Sigmoid colon (tissue), 7 donors: ENCODE measurements around the gene ST8SIA2. TPM values are rescaled to one million over a fixed set of nuclear protein-coding genes. Genes with fewer than 3 reads are reported as not detected.

Experiments
- DNase-seq: peaks from one replicate; pipeline ENCODE4 v3.0.0-alpha.2; 2019
- H3K27ac ChIP-seq, 4 donors: fragments of 200-600 bp; sonication (generic); one replicate each; pipeline ENCODE4 v1.5.1; 2016 to 2019; ENCODE audit warnings: mild to moderate bottlenecking in 1 of 4
- H3K27me3 ChIP-seq, 3 donors: fragments of 200-600 bp; sonication (generic); one replicate each; pipeline ENCODE4 v1.5.1; 2019; ENCODE audit warnings: mild to moderate bottlenecking in 1 of 3
- H3K36me3 ChIP-seq, 4 donors: fragments of 200-600 bp; sonication (generic); one replicate each; pipeline ENCODE4 v1.5.1; 2016 to 2019
- H3K4me1 ChIP-seq, 4 donors: fragments of 200-600 bp; sonication (generic); one replicate each; pipeline ENCODE4 v1.5.1; 2017 to 2019
- H3K4me3 ChIP-seq, 4 donors: fragments of 200-600 bp; sonication (generic); one replicate each; pipeline ENCODE4 v1.5.1; 2017 to 2019; ENCODE audit warnings: mild to moderate bottlenecking in 2 of 4, moderate library complexity in 1 of 4
- H3K9me3 ChIP-seq, 4 donors: fragments of 200-600 bp in 3 of 4; sonication (generic) in 3 of 4; one replicate each; pipeline versions ENCODE4 v1.5.1 to v1.6.1; 2013 to 2019
- CTCF ChIP-seq, 4 experiments: fragments of 450-650 bp in 3 of 4; fragments of 200-600 bp in 1 of 4; IDR thresholded peaks; one replicate each; pipeline ENCODE4 v1.5.1; 2016 to 2019; ENCODE audit warnings: antibody characterized with exemption in 4 of 4, mild to moderate bottlenecking in 3 of 4, moderate library complexity in 2 of 4
- EP300 ChIP-seq, 4 donors: sonication (generic); formaldehyde crosslinking; IDR thresholded peaks; one replicate each; pipeline ENCODE4 v1.6.1; 2017; ENCODE audit warnings: antibody characterized with exemption in 4 of 4
- POLR2A ChIP-seq, 2 donors: fragments of 450-650 bp; IDR thresholded peaks; one replicate each; pipeline ENCODE4 v1.6.1; 2016; ENCODE audit warnings: antibody characterized with exemption in 2 of 2, mild to moderate bottlenecking in 2 of 2, moderate library complexity in 2 of 2
- POLR2AphosphoS5 ChIP-seq, 4 donors: sonication (generic); formaldehyde crosslinking; IDR thresholded peaks; one replicate each; pipeline ENCODE4 v1.6.1; 2017; ENCODE audit warnings: antibody characterized with exemption in 4 of 4
- WGBS, 2 donors: extraction: QIAGEN DNeasy Blood & Tissue Kit; methylation state at CpG; one replicate each; pipeline ENCODE4 v1.1.7; 2013; 5-methylcytosine and 5-hydroxymethylcytosine counted together
- intact Hi-C: fragments of 100-400 bp; cut with DNase I; formaldehyde crosslinking; loops from one replicate; pipeline ENCODE4 v1.15.1; 2023
- polyA plus RNA-seq, 3 donors: library from polyadenylated mRNA; stranded (reverse); fragments of 200-250 nt; gene quantifications; one replicate each; pipeline ENCODE4 v1.2.3, GENCODE V29; 2013
- total RNA-seq, 4 donors: library from RNA; depleted of rRNA; stranded (reverse); fragments of >200 nt; gene quantifications; one replicate each; pipeline ENCODE4 v1.1.0, GENCODE V29; 2016
- donor health status: healthy with polysubstance abuse.
- donor health status: Bipolar disorder and iron deficiency.
- donor health status: healthy.

ST8SIA2 gene
- total and polyA plus RNA-seq, 7 donors = under 0.01 to 0.71 (median 0.16) TPM; not detected in 2

GRCh38 chr15:92407916-92408315 lies 14.2 kb downstream of the ST8SIA2 start:
- Histone ChIP-seq H3K4me3 (no peak overlapping the region), H3K27me3 (no peaks in the 10 kb centered on the region), H3K36me3 (no peaks in the 10 kb centered on the region), H3K4me1 (no peaks in the 10 kb centered on the region), H3K27ac (no peak overlapping the region), H3K9me3 (no peaks in the 10 kb centered on the region)
- DNase-seq = no peak
- TF ChIP-seq POLR2A (IDR thresholded peaks at IDR 0.05) (no peak), POLR2AphosphoS5 (IDR thresholded peaks at IDR 0.05) (no peak), CTCF (IDR thresholded peaks at IDR 0.05) (no peak), EP300 (IDR thresholded peaks at IDR 0.05) (no peak)
- intact Hi-C loops = no loop called here
- 67 to 76% methylated on average over 5 of the region's 5 CpGs for WGBS, 2 donors

GRCh38 chr15:92409006-92409405 lies 15.3 kb downstream of the ST8SIA2 start:
- no peak for DNase-seq
- intact Hi-C loops = no loop called here
- Histone ChIP-seq H3K27ac (no peak overlapping the region), H3K4me1 (no peaks in the 10 kb centered on the region), H3K9me3 (no peaks in the 10 kb centered on the region), H3K36me3 (no peaks in the 10 kb centered on the region), H3K4me3 (no peak overlapping the region), H3K27me3 (no peaks in the 10 kb centered on the region)
- no peak for TF ChIP-seq POLR2A (IDR thresholded peaks at IDR 0.05)
- no peak for TF ChIP-seq POLR2AphosphoS5 (IDR thresholded peaks at IDR 0.05)
- WGBS, 2 donors = 86 to 91% methylated on average over 5 of the region's 5 CpGs

- WGBS, 2 donors = 82 to 85% methylated on average over 8 of the region's 8 CpGs
Observed at GRCh38 chr15:92409521-92409920, 15.8 kb downstream of the ST8SIA2 start.

GRCh38 chr15:92410537-92410936 lies 16.9 kb downstream of the ST8SIA2 start:
- no peaks in the 10 kb centered on the region for H3K27me3 ChIP-seq
- H3K36me3 ChIP-seq = no peaks in the 10 kb centered on the region
- intact Hi-C loops = no loop called here
- H3K4me3 ChIP-seq = no peak overlapping the region
- H3K27ac ChIP-seq = no peak overlapping the region
- no peak for DNase-seq
- no peaks in the 10 kb centered on the region for H3K4me1 ChIP-seq
- no peaks in the 10 kb centered on the region for H3K9me3 ChIP-seq
- WGBS, 2 donors = 93 to 94% methylated on average over 6 of the region's 6 CpGs
- TF ChIP-seq POLR2A (IDR thresholded peaks at IDR 0.05) (no peak), CTCF (IDR thresholded peaks at IDR 0.05) (no peak), POLR2AphosphoS5 (IDR thresholded peaks at IDR 0.05) (no peak), EP300 (IDR thresholded peaks at IDR 0.05) (no peak)

More at GRCh38 chr15:92409521-92409920, 15.8 kb downstream of the ST8SIA2 start:
- no peak overlapping the region for H3K4me3 ChIP-seq
- no peak overlapping the region for H3K27ac ChIP-seq
- H3K9me3 ChIP-seq = no peaks in the 10 kb centered on the region
- DNase-seq = no peak
- no peaks in the 10 kb centered on the region for H3K36me3 ChIP-seq
- intact Hi-C loops = no loop called here
- no peaks in the 10 kb centered on the region for H3K27me3 ChIP-seq
- no peak for TF ChIP-seq POLR2A (IDR thresholded peaks at IDR 0.05)
- no peak for TF ChIP-seq EP300 (IDR thresholded peaks at IDR 0.05)
- TF ChIP-seq POLR2AphosphoS5 (IDR thresholded peaks at IDR 0.05) = no peak
- no peak for TF ChIP-seq CTCF (IDR thresholded peaks at IDR 0.05)
- H3K4me1 ChIP-seq = no peaks in the 10 kb centered on the region

- no peak overlapping the region for H3K4me3 ChIP-seq
- H3K4me1 ChIP-seq = no peaks in the 10 kb centered on the region
- no peaks in the 10 kb centered on the region for H3K36me3 ChIP-seq
- H3K9me3 ChIP-seq = no peaks in the 10 kb centered on the region
- no peak for DNase-seq
- intact Hi-C loops = no loop called here
- TF ChIP-seq EP300 (IDR thresholded peaks at IDR 0.05) = no peak
- no peak for TF ChIP-seq POLR2AphosphoS5 (IDR thresholded peaks at IDR 0.05)
- TF ChIP-seq POLR2A (IDR thresholded peaks at IDR 0.05) = no peak
- TF ChIP-seq CTCF (IDR thresholded peaks at IDR 0.05) = no peak
- H3K27ac ChIP-seq = no peak overlapping the region
- no peaks in the 10 kb centered on the region for H3K27me3 ChIP-seq
- WGBS, 2 donors = 87 to 91% methylated on average over 5 of the region's 5 CpGs
Observed at GRCh38 chr15:92411256-92411655, 17.6 kb downstream of the ST8SIA2 start.
